Vagina (tissue), 2 donors: ENCODE data around the gene YARS1.
A peak's percentile ranks its signal among the peaks of the same experiment; 100 is the strongest.

ENCODE experiments used
- CTCF ChIP-seq, 3 experiments: fragments of 450-650 bp in 2 of 3; fragments of 200-600 bp in 1 of 3; sonication (generic) in 1 of 3; IDR thresholded peaks; one replicate each; pipeline ENCODE4 v1.5.1; 2017 to 2019; ENCODE audit warnings: antibody characterized with exemption in 3 of 3, mild to moderate bottlenecking in 2 of 3, moderate library complexity in 2 of 3
- POLR2A ChIP-seq, 2 donors: fragments of 450-650 bp; IDR thresholded peaks; one replicate each; pipeline ENCODE4 v1.6.1; 2017; ENCODE audit warnings: antibody characterized with exemption in 2 of 2, mild to moderate bottlenecking in 2 of 2, moderate library complexity in 2 of 2

DNA sequence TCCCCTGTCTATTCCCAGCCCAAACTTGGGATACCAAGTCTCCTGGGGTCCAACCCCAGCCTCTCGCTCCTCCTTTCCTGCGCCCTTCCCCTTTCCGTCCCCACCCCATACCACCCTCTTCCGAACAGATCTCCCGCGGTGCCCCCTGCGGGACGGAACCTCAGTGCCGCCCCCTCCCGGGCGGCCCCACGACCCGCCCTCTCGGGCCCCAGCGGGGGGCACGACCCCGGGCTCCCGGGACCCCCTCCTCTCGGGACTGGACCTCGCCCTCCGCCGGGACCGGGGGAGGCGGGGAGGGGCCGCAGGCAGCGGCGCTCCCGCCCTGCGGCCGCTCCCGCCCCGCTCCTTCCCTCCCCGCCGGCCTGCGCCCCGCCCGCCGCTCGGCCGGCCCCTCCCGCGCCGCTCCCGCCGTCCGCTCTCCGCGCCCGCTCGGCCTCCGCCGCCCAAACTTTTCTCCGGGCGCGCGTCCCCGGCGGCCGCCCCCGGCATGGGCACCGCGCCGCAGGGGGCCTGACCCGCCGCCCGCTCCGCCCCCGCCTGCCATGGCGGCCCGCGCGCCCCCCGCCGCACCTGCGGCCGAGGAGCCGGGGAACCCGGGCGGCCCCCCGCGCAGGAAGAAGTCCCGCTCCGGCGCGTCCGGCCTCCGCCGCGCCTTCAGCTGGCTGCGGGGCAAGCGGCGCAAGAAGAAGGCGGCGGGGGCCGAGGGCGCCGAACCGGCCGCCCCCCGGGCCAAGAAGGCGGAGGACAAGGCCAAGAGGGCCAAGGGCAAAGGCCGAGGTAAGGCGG is 75.6 kb downstream of the YARS1 start:
- no peak for TF ChIP-seq POLR2A (IDR thresholded peaks at IDR 0.05)
- peak in 1 of 3 experiments; percentile 5 for TF ChIP-seq CTCF (IDR thresholded peaks at IDR 0.05)
